Left ventricle myocardium inferior (tissue), 1 donor: ENCODE data around the gene CRTC3. TPM values are rescaled to one million over a fixed set of nuclear protein-coding genes. Genes with fewer than 3 reads are reported as not detected.

ENCODE experiments used
- DNase-seq: peaks from one replicate; pipeline ENCODE4 v3.0.0-alpha.2; 2020
- H3K27ac ChIP-seq: fragments of 200-600 bp; replicated peaks from 2 replicates; pipeline ENCODE4 v1.8.0; 2021
- H3K27me3 ChIP-seq: fragments of 200-600 bp; 2 replicates; pipeline ENCODE4 v1.8.0; 2021; ENCODE audit warnings: low read depth
- H3K36me3 ChIP-seq: fragments of 200-600 bp; 2 replicates; pipeline ENCODE4 v1.8.0; 2021
- H3K4me1 ChIP-seq: fragments of 200-600 bp; 2 replicates; pipeline ENCODE4 v1.8.0; 2021
- H3K4me3 ChIP-seq: fragments of 200-600 bp; 2 replicates; pipeline ENCODE4 v1.8.0; 2021; ENCODE audit warnings: mild to moderate bottlenecking, moderate library complexity
- H3K9me3 ChIP-seq: fragments of 200-600 bp; replicated peaks from 2 replicates; pipeline ENCODE4 v1.8.0; 2021
- CTCF ChIP-seq: fragments of 200-600 bp; IDR thresholded peaks from 2 replicates; pipeline ENCODE4 v1.8.0; 2021; ENCODE audit warnings: antibody characterized with exemption, mild to moderate bottlenecking, borderline replicate concordance
- intact Hi-C: fragments of 100-400 bp; cut with micrococcal nuclease; formaldehyde crosslinking; loops from one replicate; pipeline ENCODE4 v1.11.0; 2022
- total RNA-seq: library from RNA; stranded (reverse); fragmentation: NEBNext Ultra II Directional; extraction: Animal tissue kit (Norgen Biotek cat#: 25700); gene quantifications from one replicate; pipeline ENCODE4 v1.2.1, GENCODE V29; 2021
- donor health status: DM: no; HTN: yes; CAD: no; lungs with severe emphysema.

Gene CRTC3
- total RNA-seq, 1 donor from 2014 or later, result 24.1 TPM

GRCh38 chr15:90644952-90645725 lies 115.4 kb downstream of the CRTC3 start:
- TF ChIP-seq CTCF, result no peak
- Histone ChIP-seq H3K9me3 (peaks cover 5% of the 10 kb centered on the region), H3K36me3 (peaks cover 50% of the 10 kb centered on the region), H3K4me1 (peaks cover 21% of the 10 kb centered on the region), H3K27me3 (no peaks in the 10 kb centered on the region), H3K4me3 (no peak overlapping the region), H3K27ac (no peak overlapping the region)
- DNase-seq, result no peak
- intact Hi-C loops, result loop anchor here (5.0 kb wide), 1 partner anchor 242 kb away; no protein-coding TSS in a partner anchor

- no peak for DNase-seq
- no peak for TF ChIP-seq CTCF
Observed at GRCh38 chr15:90645873-90646575, 116.3 kb downstream of the CRTC3 start.

GRCh38 chr15:90646662-90647305 lies 117.1 kb downstream of the CRTC3 start:
- no peaks in the 10 kb centered on the region for H3K27me3 ChIP-seq
- TF ChIP-seq CTCF, result no peak
- peaks cover 21% of the 10 kb centered on the region for H3K4me1 ChIP-seq
- peaks cover 33% of the 10 kb centered on the region for H3K36me3 ChIP-seq
- no peak for DNase-seq
- H3K9me3 ChIP-seq, result peaks cover 5% of the 10 kb centered on the region
- H3K4me3 ChIP-seq, result no peak overlapping the region
- intact Hi-C loops, result loop anchor here (5.0 kb wide), 1 partner anchor 241 kb away; no protein-coding TSS in a partner anchor
- H3K27ac ChIP-seq, result no peak overlapping the region

More at GRCh38 chr15:90645873-90646575, 116.3 kb downstream of the CRTC3 start:
- Histone ChIP-seq H3K9me3 (peaks cover 5% of the 10 kb centered on the region), H3K4me3 (no peak overlapping the region), H3K27ac (no peak overlapping the region), H3K27me3 (no peaks in the 10 kb centered on the region), H3K36me3 (peaks cover 41% of the 10 kb centered on the region), H3K4me1 (peaks cover 21% of the 10 kb centered on the region)
- intact Hi-C loops, result loop anchor here (5.0 kb wide), 1 partner anchor 241 kb away; no protein-coding TSS in a partner anchor

GRCh38 chr15:90647326-90647725 lies 117.6 kb downstream of the CRTC3 start:
- peaks cover 5% of the 10 kb centered on the region for H3K9me3 ChIP-seq
- peaks cover 21% of the 10 kb centered on the region for H3K4me1 ChIP-seq
- no peak overlapping the region for H3K27ac ChIP-seq
- H3K36me3 ChIP-seq, result peaks cover 28% of the 10 kb centered on the region
- no peak for TF ChIP-seq CTCF
- no peak for DNase-seq
- H3K4me3 ChIP-seq, result no peak overlapping the region
- no peaks in the 10 kb centered on the region for H3K27me3 ChIP-seq
- intact Hi-C loops, result loop anchor here (5.0 kb wide), 1 partner anchor 240 kb away; no protein-coding TSS in a partner anchor
